GM21619 (cell line): ENCODE measurements around the gene PCDHB15.
"Not testable (repeated sequence)": the region's sequence is repeated elsewhere in the genome, so short reads cannot be mapped to it uniquely, and the experiment has no call there.

Experiments used
- ATAC-seq: cut with Tn5 transposase; IDR thresholded peaks from one replicate; pipeline ENCODE4 v1.9.1; 2021; ENCODE audit not compliant: unreplicated experiment

The PCDHB15 gene

DNA sequence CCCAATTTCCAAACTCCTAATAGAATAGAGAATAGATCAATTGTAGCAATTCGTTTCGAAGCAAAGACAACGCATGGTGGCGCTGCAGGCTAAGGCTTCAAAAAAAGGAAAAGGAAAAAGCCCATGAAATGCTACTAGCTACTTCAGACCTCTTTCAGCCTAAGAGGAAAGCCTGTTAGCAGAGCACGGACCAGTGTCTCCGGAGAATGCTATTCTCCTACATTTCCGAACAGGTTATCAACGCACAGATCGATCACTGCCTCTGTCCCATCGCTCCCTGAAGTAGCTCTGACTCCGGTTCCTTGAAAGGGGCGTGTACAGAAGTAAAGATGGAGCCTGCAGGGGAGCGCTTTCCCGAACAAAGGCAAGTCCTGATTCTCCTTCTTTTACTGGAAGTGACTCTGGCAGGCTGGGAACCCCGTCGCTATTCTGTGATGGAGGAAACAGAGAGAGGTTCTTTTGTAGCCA is at the start of gene PCDHB15:
Gene PCDHB15 (plus strand): TSS at position 146 of the 468 bp plus-strand sequence. CDS start 184 bp downstream, at position 330.
- ATAC-seq = no peak

DNA sequence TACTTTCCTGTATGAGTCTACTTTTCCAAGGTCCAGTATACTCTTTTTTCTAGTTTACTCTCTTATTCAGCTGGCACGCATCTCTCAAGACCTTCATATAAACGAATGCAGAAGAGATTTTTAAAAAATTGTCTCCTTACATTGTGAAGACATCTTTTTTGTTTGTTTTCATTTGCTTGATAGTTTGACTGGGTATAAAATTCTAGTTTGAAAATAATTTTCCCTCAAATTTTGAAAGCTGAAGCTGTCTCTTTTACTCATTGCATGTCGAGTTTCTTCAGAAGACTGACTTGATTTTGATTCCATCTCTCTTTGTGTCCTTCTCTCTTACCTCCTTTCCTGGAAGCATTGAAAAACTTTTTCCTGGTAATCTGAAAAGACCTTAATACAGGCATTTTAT is 48.8 kb upstream of the PCDHB15 start:
- no peak for ATAC-seq

DNA sequence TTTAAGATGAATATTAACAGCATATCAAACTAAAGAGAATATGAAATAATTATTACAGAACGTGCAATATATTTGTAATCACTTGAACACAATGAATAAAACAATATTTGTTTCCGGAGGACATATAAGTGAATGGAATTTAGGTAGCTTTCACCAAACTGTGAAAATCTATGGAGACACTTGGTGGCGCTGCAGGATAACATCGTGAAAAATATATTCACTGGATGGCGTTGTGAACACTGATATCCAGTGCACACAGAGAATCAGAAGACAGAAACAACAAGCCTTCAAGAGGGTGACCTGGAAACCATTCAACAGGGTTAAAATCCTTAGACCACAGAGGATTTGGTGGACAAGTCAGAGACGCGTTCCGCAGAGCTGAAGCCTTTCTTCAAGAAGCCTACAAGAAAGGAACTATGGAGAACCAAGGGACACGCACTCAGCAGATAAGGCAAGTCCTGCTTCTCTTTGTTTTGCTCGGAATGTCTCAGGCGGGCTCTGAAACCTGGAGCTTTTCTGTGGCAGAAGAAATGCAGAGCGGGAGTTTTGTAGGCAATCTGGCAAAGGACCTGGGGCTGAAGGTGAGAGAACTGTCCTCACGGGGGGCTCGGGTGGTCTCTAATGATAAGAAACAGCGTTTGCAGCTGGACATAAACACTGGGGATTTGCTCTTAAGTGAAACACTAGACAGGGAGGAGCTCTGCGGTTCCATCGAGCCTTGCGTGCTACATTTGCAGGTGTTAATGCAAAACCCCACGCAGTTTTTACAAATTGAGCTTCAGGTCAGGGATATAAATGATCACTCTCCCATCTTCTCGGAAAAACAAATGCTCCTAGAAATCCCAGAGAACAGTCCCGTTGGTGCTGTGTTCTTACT is 45.6 kb upstream of the PCDHB15 start, which contains the start of gene PCDHB11:
Gene PCDHB11 (plus strand): TSS at position 269 of the 877 bp plus-strand sequence. CDS start 148 bp downstream, at position 417.
- ATAC-seq = no peak

DNA sequence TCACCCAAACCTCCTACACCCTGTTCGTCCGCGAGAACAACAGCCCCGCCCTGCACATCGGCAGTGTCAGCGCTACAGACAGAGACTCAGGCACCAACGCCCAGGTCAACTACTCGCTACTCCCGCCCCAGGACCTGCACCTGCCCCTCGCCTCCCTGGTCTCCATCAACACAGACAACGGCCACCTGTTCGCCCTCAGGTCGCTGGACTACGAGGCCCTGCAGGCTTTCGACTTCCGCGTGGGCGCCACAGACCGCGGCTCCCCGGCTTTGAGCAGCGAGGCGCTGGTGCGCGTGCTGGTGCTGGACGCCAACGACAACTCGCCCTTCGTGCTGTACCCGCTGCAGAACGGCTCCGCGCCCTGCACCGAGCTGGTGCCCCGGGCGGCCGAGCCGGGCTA is 44.1 kb upstream of the PCDHB15 start:
- ATAC-seq = not testable (repeated sequence)

DNA sequence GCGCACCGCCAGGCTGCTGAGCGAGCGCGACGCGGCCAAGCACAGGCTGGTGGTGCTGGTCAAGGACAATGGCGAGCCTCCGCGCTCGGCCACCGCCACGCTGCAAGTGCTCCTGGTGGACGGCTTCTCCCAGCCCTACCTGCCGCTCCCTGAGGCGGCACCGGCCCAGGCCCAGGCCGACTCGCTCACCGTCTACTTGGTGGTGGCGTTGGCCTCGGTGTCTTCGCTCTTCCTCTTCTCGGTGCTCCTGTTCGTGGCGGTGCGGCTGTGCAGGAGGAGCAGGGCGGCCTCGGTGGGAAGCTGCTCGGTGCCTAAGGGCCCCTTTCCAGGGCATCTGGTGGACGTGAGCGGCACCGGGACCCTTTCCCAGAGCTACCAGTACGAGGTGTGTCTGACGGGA is 43.5 kb upstream of the PCDHB15 start:
- not testable (repeated sequence) for ATAC-seq

DNA sequence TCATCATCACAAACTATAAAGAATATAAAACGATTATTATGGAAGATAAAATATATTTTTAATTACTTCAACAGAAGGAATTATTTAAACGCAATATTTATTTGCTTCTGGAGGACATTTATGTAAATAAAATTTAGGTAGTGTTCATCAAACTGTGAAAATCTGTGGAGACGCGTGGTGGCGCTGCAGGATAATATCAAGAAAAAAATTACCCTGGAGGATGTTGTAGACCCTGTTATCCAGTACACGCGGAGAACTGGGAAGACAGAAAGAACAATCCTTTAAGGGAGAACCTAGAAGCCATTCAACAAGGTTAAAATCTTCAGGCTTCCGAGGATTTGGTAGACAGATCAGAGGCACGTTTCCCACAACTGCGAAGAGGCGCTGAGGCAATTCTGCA is 36.7 kb upstream of the PCDHB15 start, which contains the start of gene PCDHB12:
Gene PCDHB12 (plus strand): TSS at position 242 of the 400 bp plus-strand sequence. CDS start 189 bp downstream, outside the sequence.
- no peak for ATAC-seq

DNA sequence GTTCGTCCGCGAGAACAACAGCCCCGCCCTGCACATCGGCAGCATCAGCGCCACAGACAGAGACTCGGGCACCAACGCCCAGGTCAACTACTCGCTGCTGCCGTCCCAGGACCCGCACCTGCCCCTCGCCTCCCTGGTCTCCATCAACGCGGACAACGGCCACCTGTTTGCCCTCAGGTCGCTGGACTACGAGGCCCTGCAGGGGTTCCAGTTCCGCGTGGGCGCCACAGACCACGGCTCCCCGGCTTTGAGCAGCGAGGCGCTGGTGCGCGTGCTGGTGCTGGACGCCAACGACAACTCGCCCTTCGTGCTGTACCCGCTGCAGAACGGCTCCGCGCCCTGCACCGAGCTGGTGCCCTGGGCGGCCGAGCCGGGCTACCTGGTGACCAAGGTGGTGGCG is 34.9 kb upstream of the PCDHB15 start:
- not testable (repeated sequence) for ATAC-seq

DNA sequence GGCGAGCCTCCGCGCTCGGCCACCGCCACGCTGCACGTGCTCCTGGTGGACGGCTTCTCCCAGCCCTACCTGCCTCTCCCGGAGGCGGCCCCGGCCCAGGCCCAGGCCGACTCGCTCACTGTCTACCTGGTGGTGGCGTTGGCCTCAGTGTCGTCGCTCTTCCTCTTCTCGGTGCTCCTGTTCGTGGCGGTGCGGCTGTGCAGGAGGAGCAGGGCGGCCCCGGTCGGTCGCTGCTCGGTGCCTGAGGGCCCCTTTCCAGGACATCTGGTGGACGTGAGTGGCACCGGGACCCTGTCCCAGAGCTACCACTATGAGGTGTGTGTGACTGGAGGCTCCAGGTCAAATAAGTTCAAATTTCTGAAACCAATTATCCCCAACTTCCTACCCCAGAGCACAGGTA is 34.3 kb upstream of the PCDHB15 start:
- not testable (repeated sequence) for ATAC-seq

DNA sequence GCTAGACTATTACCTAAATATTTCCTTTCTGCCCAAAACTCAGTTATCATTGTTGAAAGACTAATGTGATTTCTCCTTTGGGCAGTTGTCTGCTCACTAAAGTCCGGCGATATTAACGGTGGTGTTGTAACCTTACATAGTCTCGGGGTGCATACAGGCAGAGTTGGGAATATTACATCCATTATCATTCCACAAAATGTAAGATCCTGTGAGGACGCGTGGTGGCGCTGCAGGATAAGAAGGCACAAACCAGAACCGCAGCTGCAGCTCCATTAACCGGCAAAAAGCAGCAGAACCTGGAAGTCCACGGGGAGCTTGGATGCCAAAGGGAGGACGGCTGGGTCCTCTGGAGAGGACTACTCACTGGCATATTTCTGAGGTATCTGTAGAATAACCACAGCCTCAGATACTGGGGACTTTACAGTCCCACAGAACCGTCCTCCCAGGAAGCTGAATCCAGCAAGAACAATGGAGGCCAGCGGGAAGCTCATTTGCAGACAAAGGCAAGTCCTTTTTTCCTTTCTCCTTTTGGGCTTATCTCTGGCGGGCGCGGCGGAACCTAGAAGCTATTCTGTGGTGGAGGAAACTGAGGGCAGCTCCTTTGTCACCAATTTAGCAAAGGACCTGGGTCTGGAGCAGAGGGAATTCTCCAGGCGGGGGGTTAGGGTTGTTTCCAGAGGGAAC is 31.4 kb upstream of the PCDHB15 start, which contains the start of gene PCDHB13:
Gene PCDHB13 (plus strand): TSS at position 264 of the 684 bp plus-strand sequence. CDS start 205 bp downstream, at position 469.
- not testable (repeated sequence) for ATAC-seq

DNA sequence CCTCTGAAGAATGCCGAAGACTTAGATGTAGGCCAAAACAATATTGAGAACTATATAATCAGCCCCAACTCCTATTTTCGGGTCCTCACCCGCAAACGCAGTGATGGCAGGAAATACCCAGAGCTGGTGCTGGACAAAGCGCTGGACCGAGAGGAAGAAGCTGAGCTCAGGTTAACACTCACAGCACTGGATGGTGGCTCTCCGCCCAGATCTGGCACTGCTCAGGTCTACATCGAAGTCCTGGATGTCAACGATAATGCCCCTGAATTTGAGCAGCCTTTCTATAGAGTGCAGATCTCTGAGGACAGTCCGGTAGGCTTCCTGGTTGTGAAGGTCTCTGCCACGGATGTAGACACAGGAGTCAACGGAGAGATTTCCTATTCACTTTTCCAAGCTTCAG is 30.6 kb upstream of the PCDHB15 start:
- ATAC-seq = not testable (repeated sequence)

DNA sequence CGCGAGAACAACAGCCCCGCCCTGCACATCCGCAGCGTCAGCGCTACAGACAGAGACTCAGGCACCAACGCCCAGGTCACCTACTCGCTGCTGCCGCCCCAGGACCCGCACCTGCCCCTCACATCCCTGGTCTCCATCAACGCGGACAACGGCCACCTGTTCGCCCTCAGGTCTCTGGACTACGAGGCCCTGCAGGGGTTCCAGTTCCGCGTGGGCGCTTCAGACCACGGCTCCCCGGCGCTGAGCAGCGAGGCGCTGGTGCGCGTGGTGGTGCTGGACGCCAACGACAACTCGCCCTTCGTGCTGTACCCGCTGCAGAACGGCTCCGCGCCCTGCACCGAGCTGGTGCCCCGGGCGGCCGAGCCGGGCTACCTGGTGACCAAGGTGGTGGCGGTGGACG is 29.7 kb upstream of the PCDHB15 start:
- not testable (repeated sequence) for ATAC-seq

DNA sequence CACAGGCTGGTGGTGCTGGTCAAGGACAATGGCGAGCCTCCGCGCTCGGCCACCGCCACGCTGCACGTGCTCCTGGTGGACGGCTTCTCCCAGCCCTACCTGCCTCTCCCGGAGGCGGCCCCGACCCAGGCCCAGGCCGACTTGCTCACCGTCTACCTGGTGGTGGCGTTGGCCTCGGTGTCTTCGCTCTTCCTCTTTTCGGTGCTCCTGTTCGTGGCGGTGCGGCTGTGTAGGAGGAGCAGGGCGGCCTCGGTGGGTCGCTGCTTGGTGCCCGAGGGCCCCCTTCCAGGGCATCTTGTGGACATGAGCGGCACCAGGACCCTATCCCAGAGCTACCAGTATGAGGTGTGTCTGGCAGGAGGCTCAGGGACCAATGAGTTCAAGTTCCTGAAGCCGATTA is 29.2 kb upstream of the PCDHB15 start:
- ATAC-seq = not testable (repeated sequence)

DNA sequence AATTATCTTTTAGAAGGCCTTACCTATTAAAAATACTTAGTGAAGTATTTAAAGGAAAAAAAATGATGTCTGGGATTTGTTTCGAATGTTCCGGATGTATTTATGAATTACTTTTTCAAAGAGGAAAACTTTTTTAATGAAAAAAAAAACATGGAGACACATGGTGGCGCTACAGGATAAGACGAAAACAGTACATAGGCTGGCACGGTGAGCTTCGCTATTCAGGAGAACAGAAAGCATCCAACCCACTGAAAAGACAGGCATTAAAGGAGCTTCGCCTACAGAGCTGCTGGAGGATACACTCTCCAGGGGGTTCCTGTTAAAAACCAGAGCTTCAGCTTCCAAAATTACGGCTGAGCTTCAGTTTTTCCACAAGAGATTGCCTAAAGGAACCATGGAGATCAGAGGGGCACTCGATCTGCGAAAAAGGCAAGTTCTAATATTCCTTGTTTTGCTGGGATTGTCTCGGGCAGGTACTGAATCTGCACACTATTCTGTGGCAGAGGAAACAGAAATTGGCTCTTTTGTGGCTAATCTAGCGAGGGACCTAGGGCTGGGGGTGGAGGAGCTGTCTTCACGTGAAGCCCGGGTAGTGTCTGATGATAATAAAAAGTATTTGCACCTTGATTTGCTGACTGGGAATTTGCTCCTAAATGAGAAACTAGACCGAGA is 21.9 kb upstream of the PCDHB15 start, which contains the start of gene PCDHB14:
Gene PCDHB14 (plus strand): TSS at position 232 of the 672 bp plus-strand sequence. CDS start 163 bp downstream, at position 395.
- ATAC-seq = no peak

DNA sequence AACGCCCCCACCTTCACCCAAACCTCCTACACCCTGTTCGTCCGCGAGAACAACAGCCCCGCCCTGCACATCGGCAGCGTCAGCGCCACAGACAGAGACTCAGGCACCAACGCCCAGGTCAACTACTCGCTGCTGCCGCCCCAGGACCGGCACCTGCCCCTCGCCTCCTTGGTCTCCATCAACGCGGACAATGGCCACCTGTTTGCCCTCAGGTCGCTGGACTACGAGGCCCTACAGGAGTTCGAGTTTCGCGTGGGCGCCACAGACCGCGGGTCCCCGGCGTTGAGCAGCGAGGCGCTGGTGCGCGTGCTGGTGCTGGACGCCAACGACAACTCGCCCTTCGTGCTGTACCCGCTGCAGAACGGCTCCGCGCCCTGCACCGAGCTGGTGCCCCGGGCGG is 20.4 kb upstream of the PCDHB15 start:
- not testable (repeated sequence) for ATAC-seq

DNA sequence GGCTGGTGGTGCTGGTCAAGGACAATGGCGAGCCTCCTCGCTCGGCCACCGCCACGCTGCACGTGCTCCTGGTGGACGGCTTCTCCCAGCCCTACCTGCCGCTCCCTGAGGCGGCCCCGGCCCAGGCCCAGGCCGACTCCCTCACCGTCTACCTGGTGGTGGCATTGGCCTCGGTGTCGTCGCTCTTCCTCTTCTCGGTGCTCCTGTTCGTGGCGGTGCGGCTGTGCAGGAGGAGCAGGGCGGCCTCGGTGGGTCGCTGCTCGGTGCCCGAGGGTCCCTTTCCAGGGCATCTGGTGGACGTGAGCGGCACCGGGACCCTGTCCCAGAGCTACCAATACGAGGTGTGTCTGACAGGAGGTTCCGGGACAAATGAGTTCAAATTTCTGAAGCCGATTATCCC is 19.8 kb upstream of the PCDHB15 start:
- not testable (repeated sequence) for ATAC-seq

DNA sequence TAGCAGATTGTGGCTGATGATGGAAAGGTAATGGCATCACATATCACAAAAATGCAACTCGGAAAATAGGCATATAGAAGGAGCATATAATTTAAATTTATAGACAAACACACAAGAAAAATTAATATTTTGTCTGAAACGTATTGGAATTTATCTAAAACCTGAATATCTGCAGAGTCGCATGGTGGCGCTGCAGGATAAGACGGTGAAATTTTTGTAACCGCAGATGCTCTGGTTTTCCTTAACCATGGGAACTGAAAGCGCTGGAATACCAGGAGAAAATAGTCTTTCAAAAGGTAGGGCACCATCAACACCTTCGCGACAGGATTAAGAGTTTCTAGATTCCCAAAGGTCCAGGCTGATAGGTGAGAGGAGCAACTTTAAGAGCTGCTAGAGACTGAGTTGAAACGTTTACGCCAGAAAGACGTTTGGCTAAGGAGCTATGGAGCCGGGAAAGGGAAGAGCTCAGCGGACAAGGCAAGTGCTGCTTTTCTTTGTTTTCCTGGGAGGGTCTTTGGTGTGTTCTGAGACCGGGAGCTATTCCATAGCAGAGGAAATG is 11.0 kb upstream of the PCDHB15 start:
- ATAC-seq = no peak

DNA sequence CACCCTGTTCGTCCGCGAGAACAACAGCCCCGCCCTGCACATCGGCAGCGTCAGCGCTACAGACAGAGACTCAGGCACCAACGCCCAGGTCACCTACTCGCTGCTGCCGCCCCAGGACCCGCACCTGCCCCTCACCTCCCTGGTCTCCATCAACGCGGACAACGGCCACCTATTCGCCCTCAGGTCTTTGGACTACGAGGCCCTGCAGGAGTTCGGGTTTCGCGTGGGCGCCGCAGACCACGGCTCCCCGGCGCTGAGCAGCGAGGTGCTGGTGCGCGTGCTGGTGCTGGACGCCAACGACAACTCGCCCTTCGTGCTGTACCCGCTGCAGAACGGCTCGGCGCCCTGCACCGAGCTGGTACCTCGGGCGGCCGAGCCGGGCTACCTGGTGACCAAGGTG is 9.3 kb upstream of the PCDHB15 start:
- ATAC-seq = not testable (repeated sequence)

DNA sequence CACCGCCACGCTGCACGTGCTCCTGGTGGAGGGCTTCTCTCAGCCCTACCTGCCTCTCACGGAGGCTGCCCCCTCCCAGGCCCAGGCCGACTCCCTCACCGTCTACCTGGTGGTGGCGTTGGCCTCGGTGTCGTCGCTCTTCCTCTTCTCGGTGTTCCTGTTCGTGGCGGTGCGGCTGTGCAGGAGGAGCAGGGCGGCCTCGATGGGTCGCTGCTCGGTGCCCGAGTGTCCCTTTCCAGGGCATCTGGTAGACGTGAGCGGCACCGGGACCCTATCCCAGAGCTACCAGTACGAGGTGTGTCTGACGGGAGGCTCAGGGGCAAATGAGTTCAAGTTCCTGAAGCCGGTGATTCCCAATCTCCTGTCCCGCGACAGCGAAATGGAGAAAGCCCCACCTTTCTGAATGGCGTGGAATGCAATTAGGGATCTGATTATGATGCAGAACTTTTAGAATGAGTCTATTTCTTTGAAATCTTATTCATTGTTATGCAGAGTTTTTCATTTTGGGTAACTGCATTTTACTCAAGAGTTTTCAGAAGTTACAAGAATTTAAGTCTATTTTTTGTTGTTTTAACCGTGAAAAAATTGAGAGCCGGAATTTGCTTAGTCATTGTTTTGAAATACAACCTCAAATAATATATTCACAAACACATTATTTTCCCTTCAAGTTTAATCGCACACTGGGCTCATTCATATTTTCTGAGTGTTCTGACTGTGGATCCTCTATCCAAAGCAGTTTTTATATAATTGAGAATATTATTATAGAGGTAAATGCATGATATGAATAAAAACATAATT is 8.5 kb upstream of the PCDHB15 start:
- ATAC-seq = no peak

DNA sequence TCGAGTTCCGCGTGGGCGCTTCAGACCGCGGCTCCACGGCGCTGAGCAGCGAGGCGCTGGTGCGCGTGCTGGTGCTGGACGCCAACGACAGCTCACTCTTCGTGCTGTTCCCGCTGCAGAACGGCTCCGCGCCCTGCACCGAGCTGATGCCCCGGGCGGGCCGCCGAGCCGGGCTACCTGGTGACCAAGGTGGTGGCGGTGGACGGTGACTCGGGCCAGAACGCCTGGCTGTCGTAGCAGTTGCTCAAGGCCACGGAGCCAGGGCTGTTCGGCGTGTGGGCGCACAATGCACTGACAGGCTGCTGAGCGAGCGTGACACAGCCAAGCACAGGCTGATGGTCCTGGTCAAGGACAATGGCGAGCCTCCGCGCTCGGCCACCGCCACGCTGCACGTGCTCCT is 3.7 kb upstream of the PCDHB15 start:
- no peak for ATAC-seq

DNA sequence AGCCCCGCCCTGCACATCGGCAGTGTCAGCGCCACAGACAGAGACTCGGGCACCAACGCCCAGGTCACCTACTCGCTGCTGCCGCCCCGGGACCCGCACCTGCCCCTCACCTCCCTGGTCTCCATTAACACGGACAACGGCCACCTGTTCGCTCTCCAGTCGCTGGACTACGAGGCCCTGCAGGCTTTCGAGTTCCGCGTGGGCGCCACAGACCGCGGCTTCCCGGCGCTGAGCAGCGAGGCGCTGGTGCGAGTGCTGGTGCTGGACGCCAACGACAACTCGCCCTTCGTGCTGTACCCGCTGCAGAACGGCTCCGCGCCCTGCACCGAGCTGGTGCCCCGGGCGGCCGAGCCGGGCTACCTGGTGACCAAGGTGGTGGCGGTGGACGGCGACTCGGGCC is 1.8 kb downstream of the PCDHB15 start:
- ATAC-seq = not testable (repeated sequence)
